Chondrocyte (in vitro differentiated cells): Measurements from ENCODE around the gene HLA-DPA1. TPM values are rescaled to one million over a fixed set of nuclear protein-coding genes. Genes with fewer than 3 reads are reported as not detected.

Experiments
- DNase-seq: peaks from one replicate; pipeline ENCODE4 v3.0.0; 2021; ENCODE audit warnings: mixed read lengths, low spot score
- H3K27ac Mint-ChIP-seq: one replicate; pipeline ENCODE4 v1.8.0; 2021; ENCODE audit warnings: mild to moderate bottlenecking, moderate library complexity, mixed read lengths; ENCODE audit not compliant: unreplicated experiment
- H3K27me3 Mint-ChIP-seq: 2 replicates; pipeline ENCODE4 v1.8.0; 2021; ENCODE audit warnings: low read depth, mixed read lengths
- H3K36me3 Mint-ChIP-seq: 2 replicates; pipeline ENCODE4 v1.8.0; 2021; ENCODE audit warnings: low read depth, mixed read lengths
- H3K4me1 Mint-ChIP-seq: 2 replicates; pipeline ENCODE4 v1.8.0; 2021; ENCODE audit warnings: low read depth, mild to moderate bottlenecking, mixed read lengths
- H3K4me3 Mint-ChIP-seq: one replicate; pipeline ENCODE4 v1.8.0; 2021; ENCODE audit warnings: mild to moderate bottlenecking, moderate library complexity, mixed read lengths; ENCODE audit not compliant: unreplicated experiment
- H3K9me3 Mint-ChIP-seq: 2 replicates; pipeline ENCODE4 v1.8.0; 2021; ENCODE audit warnings: low read depth, mixed read lengths
- CTCF ChIP-seq: fragments of 200-600 bp; sonication (generic); IDR thresholded peaks from 2 replicates; pipeline ENCODE4 v1.5.0; 2021; ENCODE audit warnings: antibody characterized with exemption, mild to moderate bottlenecking, moderate library complexity
- total RNA-seq: library from RNA; stranded (reverse); gene quantifications from 3 replicates; pipeline ENCODE4 v1.2.1, GENCODE V29; 2021

HLA-DPA1 gene
- total RNA-seq, 1 donor from 2014 or later: 1.3 TPM

DNA sequence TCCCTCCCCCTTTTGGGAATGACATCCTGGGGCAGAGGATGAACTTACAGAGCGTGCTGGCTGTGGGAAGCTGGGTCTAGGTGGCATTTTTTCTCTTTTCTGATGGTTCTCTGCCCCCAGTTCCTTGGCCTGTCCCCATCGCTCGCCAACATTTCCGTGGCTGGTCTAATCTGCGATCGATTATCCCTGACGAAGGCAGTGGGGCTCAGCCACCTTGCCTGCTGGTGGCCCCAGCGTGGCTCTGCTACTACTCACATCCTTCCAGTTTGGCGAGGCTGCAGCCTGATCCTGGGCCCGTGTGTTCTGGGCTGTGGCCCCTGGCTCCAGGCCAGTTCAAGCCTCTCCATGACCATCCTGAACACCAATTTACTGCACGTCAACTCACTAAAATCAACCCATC, 57.7 kb downstream of the HLA-DPA1 start:
- Mint-ChIP-seq H3K9me3 (no peaks in the 10 kb centered on the region), H3K27ac (no peak overlapping the region), H3K4me1 (no peaks in the 10 kb centered on the region), H3K27me3 (peaks cover 73% of the 10 kb centered on the region), H3K36me3 (no peaks in the 10 kb centered on the region), H3K4me3 (no peak overlapping the region)
- DNase-seq: no peak
- no peak for TF ChIP-seq CTCF

DNA sequence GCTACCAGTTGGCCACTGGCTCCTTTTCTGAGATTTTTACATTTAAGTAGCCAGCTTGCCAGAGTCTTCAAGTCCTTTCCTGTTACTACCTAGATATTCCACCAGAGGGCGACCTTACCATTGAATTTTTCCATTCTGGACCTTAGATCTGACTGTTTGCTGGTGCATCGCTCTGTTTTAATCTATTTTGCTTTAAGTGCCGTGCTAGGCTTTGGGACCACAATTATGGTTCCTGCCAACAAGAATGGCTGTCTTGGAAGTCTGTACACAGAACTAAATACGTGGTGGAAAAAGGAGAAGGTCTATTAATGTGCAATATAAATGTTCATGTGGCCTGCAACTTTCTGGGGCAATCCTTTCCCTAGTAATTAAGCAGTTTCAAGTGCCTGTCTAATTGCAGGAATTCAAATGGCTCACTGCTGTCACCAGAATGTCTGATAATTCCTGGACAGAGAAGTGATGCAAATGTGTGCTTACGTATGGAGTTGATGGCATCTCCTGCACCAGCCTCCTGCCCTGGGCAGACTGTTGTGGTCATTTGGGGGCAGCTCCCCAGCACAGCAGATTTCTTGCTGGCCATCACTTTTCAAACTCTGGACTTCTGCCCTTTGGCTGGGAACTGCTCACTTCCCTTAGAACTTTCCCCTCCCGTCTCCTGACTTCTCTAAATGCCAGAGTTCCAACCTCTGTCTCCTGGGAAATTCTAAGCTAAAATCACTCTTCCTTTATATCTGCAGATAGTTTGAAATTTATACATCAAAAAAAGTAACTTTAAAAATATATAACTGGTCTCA, 58.4 kb downstream of the HLA-DPA1 start:
- no peak overlapping the region for H3K27ac Mint-ChIP-seq
- TF ChIP-seq CTCF: peak; percentile 88
- no peaks in the 10 kb centered on the region for H3K4me1 Mint-ChIP-seq
- H3K9me3 Mint-ChIP-seq: no peaks in the 10 kb centered on the region
- no peak overlapping the region for H3K4me3 Mint-ChIP-seq
- peaks cover 73% of the 10 kb centered on the region for H3K27me3 Mint-ChIP-seq
- H3K36me3 Mint-ChIP-seq: peaks cover 2% of the 10 kb centered on the region
- no peak for DNase-seq

Other genes starting within 250 kb of the HLA-DPA1 start
- 16.3 to 28.0 TPM (median 20.3 TPM) in 3 replicates for gene TAP2, start 234.9 kb downstream of the HLA-DPA1 start, total RNA-seq
- 14.6 to 17.4 TPM (median 16.2 TPM) in 3 replicates for gene PSMB8, start 229.6 kb downstream of the HLA-DPA1 start, total RNA-seq
- 14.5 to 29.7 TPM (median 26.7 TPM) in 3 replicates for gene TAP1, start 219.9 kb downstream of the HLA-DPA1 start, total RNA-seq
- gene PSMB9, start 219.5 kb downstream of the HLA-DPA1 start, total RNA-seq: 0.90 to 1.2 TPM (median 1.2 TPM) in 3 replicates
- not detected in 3 replicates for gene HLA-DMB, start 132.6 kb downstream of the HLA-DPA1 start, total RNA-seq
- 3.6 to 5.5 TPM (median 5.4 TPM) in 3 replicates for gene HLA-DMA, start 120.6 kb downstream of the HLA-DPA1 start, total RNA-seq
- gene BRD2, start 105.1 kb downstream of the HLA-DPA1 start, total RNA-seq: 149 to 165 TPM (median 150 TPM) in 3 replicates
- not detected in 3 replicates for gene HLA-DOA, start 64.1 kb downstream of the HLA-DPA1 start, total RNA-seq
- 2.8 to 2.9 TPM (median 2.8 TPM) in 3 replicates for gene HLA-DPB1, start 2.3 kb upstream of the HLA-DPA1 start, total RNA-seq
- gene COL11A2, start 118.8 kb upstream of the HLA-DPA1 start, total RNA-seq: 2.8 to 10.0 TPM (median 10.0 TPM) in 3 replicates
- gene RXRB, start 127.0 kb upstream of the HLA-DPA1 start, total RNA-seq: 45.1 to 51.5 TPM (median 46.5 TPM) in 3 replicates
- 222 to 238 TPM (median 225 TPM) in 3 replicates for gene SLC39A7, start 127.2 kb upstream of the HLA-DPA1 start, total RNA-seq
- 0.60 to 2.8 TPM (median 1.1 TPM) in 3 replicates for gene HSD17B8, start 131.0 kb upstream of the HLA-DPA1 start, total RNA-seq
- 42.8 to 49.7 TPM (median 44.5 TPM) in 3 replicates for gene RING1, start 134.9 kb upstream of the HLA-DPA1 start, total RNA-seq
- gene VPS52, start 198.2 kb upstream of the HLA-DPA1 start, total RNA-seq: 35.8 to 49.9 TPM (median 36.0 TPM) in 3 replicates
- 1,578 to 1,963 TPM (median 1,582 TPM) in 3 replicates for gene RPS18, start 198.4 kb upstream of the HLA-DPA1 start, total RNA-seq
- gene B3GALT4, start 203.5 kb upstream of the HLA-DPA1 start, total RNA-seq: 6.5 to 9.2 TPM (median 7.3 TPM) in 3 replicates
- gene WDR46, start 215.6 kb upstream of the HLA-DPA1 start, total RNA-seq: 42.4 to 79.7 TPM (median 48.1 TPM) in 3 replicates
- gene PFDN6, start 216.0 kb upstream of the HLA-DPA1 start, total RNA-seq: 25.3 to 35.5 TPM (median 27.8 TPM) in 3 replicates
- gene RGL2, start 225.3 kb upstream of the HLA-DPA1 start, total RNA-seq: 39.2 to 54.5 TPM (median 50.5 TPM) in 3 replicates
- 86.2 to 102 TPM (median 88.1 TPM) in 3 replicates for gene TAPBP, start 240.4 kb upstream of the HLA-DPA1 start, total RNA-seq
- gene ZBTB22, start 244.1 kb upstream of the HLA-DPA1 start, total RNA-seq: 21.4 to 22.2 TPM (median 22.1 TPM) in 3 replicates
- 26.3 to 27.1 TPM (median 26.4 TPM) in 3 replicates for gene DAXX, start 249.3 kb upstream of the HLA-DPA1 start, total RNA-seq